ENCODE results near the gene WDR44. TPM values are rescaled to one million over a fixed set of nuclear protein-coding genes. Genes with fewer than 3 reads are reported as not detected.
"Not testable (repeated sequence)": the region's sequence is repeated elsewhere in the genome, so short reads cannot be mapped to it uniquely, and the experiment has no call there.

Gene WDR44
- total RNA-seq, 1 donor from 2014 or later = 22.1 TPM

- intact Hi-C loops (cut with DNase I) = no loop called here
- Histone ChIP-seq H3K36me3 (no peaks in the 10 kb centered on the region), H3K4me3 (no peak overlapping the region), H3K9me3 (peaks cover 8% of the 10 kb centered on the region), H3K27ac (no peak overlapping the region), H3K4me1 (no peaks in the 10 kb centered on the region), H3K27me3 (no peaks in the 10 kb centered on the region)
- no peak for TF ChIP-seq POLR2A (IDR thresholded peaks at IDR 0.05)
- TF ChIP-seq, protein P1, sequence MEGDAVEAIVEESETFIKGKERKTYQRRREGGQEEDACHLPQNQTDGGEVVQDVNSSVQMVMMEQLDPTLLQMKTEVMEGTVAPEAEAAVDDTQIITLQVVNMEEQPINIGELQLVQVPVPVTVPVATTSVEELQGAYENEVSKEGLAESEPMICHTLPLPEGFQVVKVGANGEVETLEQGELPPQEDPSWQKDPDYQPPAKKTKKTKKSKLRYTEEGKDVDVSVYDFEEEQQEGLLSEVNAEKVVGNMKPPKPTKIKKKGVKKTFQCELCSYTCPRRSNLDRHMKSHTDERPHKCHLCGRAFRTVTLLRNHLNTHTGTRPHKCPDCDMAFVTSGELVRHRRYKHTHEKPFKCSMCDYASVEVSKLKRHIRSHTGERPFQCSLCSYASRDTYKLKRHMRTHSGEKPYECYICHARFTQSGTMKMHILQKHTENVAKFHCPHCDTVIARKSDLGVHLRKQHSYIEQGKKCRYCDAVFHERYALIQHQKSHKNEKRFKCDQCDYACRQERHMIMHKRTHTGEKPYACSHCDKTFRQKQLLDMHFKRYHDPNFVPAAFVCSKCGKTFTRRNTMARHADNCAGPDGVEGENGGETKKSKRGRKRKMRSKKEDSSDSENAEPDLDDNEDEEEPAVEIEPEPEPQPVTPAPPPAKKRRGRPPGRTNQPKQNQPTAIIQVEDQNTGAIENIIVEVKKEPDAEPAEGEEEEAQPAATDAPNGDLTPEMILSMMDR (IDR thresholded peaks at IDR 0.05) = no peak
- TF ChIP-seq POLR2AphosphoS5 (IDR thresholded peaks at IDR 0.05; ENCODE audit: insufficient read depth in 1 of 2, low read depth in 1 of 2) = no peak
- no peak for DNase-seq (ENCODE audit: extremely low spot score in 2 of 2)
Measured at GRCh38 chrX:118474586-118474985, 128.7 kb downstream of the WDR44 start.

DNA sequence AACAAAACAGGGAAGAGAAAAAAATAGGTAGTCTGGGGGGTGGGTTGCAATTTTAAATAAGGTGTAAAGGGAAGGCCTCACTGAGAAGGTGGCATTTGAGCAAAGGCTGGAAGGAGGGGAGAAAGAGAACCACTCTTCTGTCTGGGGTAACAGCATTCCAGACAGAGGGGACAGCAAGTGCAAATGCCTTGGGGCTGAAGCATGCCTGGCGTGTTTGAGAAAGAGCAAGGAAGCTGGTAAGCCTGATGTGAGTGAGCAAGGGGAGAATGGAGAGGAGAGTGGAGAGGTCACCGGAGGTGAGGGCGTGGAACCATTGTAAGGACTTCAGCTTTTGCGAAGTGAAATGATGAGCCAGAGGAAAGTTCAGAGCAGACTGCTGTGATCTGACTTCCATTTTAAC is 130.0 kb downstream of the WDR44 start:
- TF ChIP-seq POLR2A (IDR thresholded peaks at IDR 0.05) (no peak), POLR2AphosphoS5 (IDR thresholded peaks at IDR 0.05; ENCODE audit: insufficient read depth in 1 of 2, low read depth in 1 of 2) (no peak)
- TF ChIP-seq, protein P1 (IDR thresholded peaks at IDR 0.05) = no peak
- intact Hi-C loops (cut with DNase I) = no loop called here
- H3K4me3 ChIP-seq = no peak overlapping the region
- H3K27me3 ChIP-seq = no peaks in the 10 kb centered on the region
- H3K27ac ChIP-seq = no peak overlapping the region
- H3K4me1 ChIP-seq = no peaks in the 10 kb centered on the region
- H3K36me3 ChIP-seq = no peaks in the 10 kb centered on the region
- peaks cover 5% of the 10 kb centered on the region for H3K9me3 ChIP-seq
- DNase-seq (ENCODE audit: extremely low spot score in 2 of 2) = no peak

DNA sequence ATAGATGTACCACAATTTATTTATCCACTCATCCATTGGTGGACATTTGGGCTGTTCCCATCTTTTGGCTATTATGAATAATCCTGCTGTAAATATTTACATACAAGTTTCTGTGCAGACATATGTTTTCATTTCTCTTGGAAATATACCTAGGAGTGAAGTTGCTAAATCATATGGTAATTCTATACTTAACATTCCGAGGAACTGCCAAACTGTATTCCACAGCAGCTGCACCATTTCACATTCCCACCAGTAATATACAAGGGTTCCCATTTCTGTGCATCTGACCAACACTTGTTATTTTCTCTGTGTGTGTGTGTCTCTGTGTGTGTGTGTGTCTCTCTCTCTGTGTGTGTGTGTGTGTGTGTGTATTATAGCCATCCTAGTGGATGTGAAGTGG is 134.3 kb downstream of the WDR44 start:
- Histone ChIP-seq H3K4me3 (no peak overlapping the region), H3K9me3 (no peaks in the 10 kb centered on the region), H3K27ac (no peak overlapping the region), H3K27me3 (no peaks in the 10 kb centered on the region), H3K4me1 (no peaks in the 10 kb centered on the region), H3K36me3 (no peaks in the 10 kb centered on the region)
- TF ChIP-seq, protein P1 (IDR thresholded peaks at IDR 0.05) = no peak
- TF ChIP-seq POLR2AphosphoS5 (IDR thresholded peaks at IDR 0.05; ENCODE audit: insufficient read depth in 1 of 2, low read depth in 1 of 2) (no peak), POLR2A (IDR thresholded peaks at IDR 0.05) (no peak)
- intact Hi-C loops (cut with DNase I) = no loop called here
- DNase-seq (ENCODE audit: extremely low spot score in 2 of 2) = no peak

- H3K27ac ChIP-seq; H3K27me3 ChIP-seq; H3K36me3 ChIP-seq; intact Hi-C loops (cut with DNase I); DNase-seq (ENCODE audit: extremely low spot score in 2 of 2); H3K4me1 ChIP-seq; H3K9me3 ChIP-seq; H3K4me3 ChIP-seq: not testable (repeated sequence)
Measured at GRCh38 chrX:118482384-118482783, 136.5 kb downstream of the WDR44 start.

DNA sequence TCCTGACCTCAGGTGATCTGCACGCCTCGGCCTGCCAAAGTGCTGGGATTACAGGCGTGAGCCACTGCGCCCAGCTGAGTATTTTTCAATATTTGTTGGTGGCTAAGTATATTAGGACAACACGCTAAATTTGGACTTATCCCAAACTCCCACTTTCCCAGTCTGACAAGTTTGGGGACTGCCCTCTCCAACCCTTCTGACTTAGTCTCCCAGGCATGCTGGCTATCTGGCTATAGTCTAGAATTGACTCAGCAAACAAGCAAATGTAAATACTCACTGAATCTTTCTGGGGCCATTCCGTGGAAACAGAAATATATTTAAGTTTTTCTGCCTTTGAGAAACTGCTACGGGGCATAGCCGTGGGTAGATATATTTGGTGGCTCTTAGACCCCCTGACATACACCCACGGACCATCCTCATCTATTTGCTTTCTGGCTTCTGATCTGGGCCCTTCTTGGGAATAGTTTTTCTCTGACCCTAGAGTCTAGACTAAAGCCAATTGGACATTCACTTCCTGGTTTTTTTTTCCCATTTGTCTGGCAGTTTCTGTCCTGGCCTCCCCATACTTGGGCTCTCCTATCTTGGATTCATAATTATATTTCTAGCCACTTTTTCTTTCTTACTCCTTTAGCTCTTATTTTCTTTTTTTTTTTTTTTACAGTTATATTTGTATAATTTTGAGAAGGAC is 138.5 kb downstream of the WDR44 start:
- intact Hi-C loops (cut with DNase I) = no loop called here
- Histone ChIP-seq H3K4me3 (no peak overlapping the region), H3K9me3 (no peaks in the 10 kb centered on the region)

DNA sequence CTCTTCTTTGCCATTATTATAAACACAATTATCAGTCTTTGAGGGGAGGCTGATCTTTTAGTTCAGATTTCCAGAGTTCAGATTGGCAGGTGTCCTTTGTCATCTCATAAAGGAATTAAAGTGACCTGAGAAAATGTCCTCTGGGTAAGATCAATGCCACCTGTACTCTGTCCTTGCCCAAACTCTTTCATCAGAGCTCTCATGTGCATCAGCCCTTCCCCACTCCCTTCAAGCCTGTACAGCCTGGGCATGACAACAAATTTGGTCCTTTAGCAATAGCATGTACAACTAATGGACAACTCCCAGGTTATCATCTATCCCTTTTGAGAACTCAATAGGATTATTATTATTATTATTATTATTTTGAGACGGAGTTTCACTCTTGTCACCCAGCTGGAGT is 140.8 kb downstream of the WDR44 start:
- H3K27me3 ChIP-seq; DNase-seq (ENCODE audit: extremely low spot score in 2 of 2); H3K9me3 ChIP-seq; H3K27ac ChIP-seq; intact Hi-C loops (cut with DNase I); H3K36me3 ChIP-seq; H3K4me1 ChIP-seq; H3K4me3 ChIP-seq: not testable (repeated sequence)

More for the DNA sequence above, 138.5 kb downstream of the WDR44 start:
- no peak for TF ChIP-seq POLR2A (IDR thresholded peaks at IDR 0.05)
- TF ChIP-seq, protein P1 (IDR thresholded peaks at IDR 0.05) = no peak
- TF ChIP-seq POLR2AphosphoS5 (IDR thresholded peaks at IDR 0.05; ENCODE audit: insufficient read depth in 1 of 2, low read depth in 1 of 2) = no peak
- DNase-seq (ENCODE audit: extremely low spot score in 2 of 2) = no peak
- H3K36me3 ChIP-seq = no peaks in the 10 kb centered on the region
- H3K27ac ChIP-seq = no peak overlapping the region
- no peaks in the 10 kb centered on the region for H3K4me1 ChIP-seq
- H3K27me3 ChIP-seq = no peaks in the 10 kb centered on the region

All from vagina (tissue), 2 donors.